ENCODE data around the gene OSGIN1. TPM values are rescaled to one million over a fixed set of nuclear protein-coding genes. Genes with fewer than 3 reads are reported as not detected.
A peak's percentile ranks its signal among the peaks of the same experiment; 100 is the strongest.

Gene OSGIN1, protein sequence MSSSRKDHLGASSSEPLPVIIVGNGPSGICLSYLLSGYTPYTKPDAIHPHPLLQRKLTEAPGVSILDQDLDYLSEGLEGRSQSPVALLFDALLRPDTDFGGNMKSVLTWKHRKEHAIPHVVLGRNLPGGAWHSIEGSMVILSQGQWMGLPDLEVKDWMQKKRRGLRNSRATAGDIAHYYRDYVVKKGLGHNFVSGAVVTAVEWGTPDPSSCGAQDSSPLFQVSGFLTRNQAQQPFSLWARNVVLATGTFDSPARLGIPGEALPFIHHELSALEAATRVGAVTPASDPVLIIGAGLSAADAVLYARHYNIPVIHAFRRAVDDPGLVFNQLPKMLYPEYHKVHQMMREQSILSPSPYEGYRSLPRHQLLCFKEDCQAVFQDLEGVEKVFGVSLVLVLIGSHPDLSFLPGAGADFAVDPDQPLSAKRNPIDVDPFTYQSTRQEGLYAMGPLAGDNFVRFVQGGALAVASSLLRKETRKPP
- 2.3 TPM for polyA plus RNA-seq (2013, experiment 1 of 2; ENCODE audit: insufficient read length)
- polyA plus RNA-seq (2013, experiment 2 of 2; ENCODE audit: insufficient read length): 2.1 TPM

- DNase-seq: peak; percentile 92
Observed at GRCh38 chr16:83952940-83953795, at the start of gene OSGIN1. Gene OSGIN1 (plus strand): TSS chr16:83953240. CDS start chr16:83957672, 4,432 bp downstream.

GRCh38 chr16:83903751-83904150 is 49.3 kb upstream of the OSGIN1 start:
- DNase-seq: no peak

- peak; percentile 12 for DNase-seq
Observed at GRCh38 chr16:83906683-83907082, 46.4 kb upstream of the OSGIN1 start.

DNA sequence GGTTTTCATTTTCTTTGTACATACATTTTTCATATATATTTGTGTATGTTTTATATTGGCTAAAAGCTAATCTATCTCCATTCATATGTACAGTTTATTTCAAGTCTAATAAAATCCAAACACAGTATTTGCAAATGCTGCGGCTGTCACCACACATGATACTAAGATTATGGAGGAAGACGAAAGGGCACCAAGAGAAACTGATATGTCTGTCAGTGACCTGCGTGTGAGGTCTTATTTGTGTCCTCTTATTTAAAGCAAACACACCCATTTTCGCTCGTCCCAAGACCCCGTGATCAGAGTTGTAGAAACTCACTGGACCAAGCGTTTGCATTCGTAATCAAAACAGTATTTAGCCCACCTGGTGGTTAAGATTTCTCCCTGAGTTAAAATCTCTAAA is 45.9 kb upstream of the OSGIN1 start:
- DNase-seq: no peak

- DNase-seq: no peak
Observed at GRCh38 chr16:83907631-83908250, 45.3 kb upstream of the OSGIN1 start.

DNA sequence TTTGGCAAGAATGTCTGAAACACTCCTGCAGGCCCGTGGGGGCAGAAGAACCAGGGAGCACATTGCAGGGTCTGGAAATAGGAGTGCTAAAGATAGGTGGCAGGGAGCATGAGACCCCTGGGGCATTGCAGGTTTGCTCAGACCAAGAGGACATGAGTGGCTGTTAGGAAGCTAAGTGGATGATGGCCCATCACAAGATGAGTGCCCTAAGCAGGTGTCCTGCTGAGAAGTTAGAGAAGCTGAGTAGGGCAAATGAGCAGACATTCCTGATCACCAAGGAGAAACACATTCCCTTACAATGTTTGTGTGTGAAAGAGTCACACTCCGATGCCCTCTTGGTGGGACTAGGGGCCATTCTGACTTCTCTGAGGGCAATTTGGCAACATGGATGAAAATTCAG is 44.2 kb upstream of the OSGIN1 start:
- no peak for DNase-seq

DNA sequence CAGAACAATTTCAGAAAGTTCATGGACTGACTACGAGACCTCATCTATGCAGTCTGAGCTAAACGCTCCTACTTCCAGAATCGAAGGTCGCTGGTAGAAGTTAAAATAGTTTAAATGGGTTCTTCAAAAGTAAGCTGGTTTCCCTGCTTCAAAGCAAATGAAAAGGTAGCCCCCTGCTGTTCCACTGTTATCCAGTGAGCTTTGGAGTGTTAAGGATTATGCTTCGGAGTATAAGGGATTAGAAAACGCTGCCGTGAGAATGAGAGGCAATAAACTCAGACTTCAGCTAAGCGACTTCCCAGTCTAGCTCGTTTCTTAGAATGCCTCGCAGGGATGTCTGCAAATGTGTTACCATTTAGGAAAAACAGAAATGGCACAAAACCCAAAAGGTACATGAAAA is 41.8 kb upstream of the OSGIN1 start:
- no peak for DNase-seq

DNA sequence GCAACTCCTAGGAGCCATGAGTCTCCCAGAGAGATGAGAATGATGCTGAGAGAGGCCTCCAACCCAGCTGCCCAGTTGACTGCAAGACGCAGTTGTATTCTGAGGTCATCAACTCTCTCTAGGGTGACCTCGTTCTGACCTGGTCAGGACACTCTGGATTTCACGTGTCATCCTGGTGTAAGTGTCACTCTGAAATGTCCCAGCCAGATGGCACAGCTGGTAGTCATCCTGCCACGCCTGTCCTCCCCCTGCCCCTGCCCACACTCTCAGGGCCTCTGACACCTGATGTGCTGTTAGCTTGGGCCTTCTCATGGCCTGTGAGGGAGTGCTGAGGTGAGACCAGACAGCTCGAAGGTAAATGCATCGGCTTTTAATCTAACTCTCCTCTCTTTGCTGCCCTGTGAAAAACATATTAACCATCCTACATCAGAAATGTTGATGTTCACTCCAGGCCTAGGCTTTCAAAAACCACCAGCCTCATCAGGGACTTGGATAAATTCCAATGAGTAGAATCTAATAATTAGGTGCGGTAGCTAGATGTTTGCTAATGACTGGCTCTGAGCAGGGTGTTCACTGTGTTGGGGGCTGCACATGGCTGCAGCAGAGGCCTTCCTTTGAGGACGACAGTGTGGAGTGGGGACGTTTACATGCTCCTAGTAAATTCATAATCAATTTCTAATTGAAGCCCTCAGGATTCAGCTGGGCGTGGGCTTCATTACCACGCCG is 40.4 kb upstream of the OSGIN1 start:
- DNase-seq: no peak

- DNase-seq: no peak
Observed at GRCh38 chr16:83913245-83913633, 39.8 kb upstream of the OSGIN1 start.

DNA sequence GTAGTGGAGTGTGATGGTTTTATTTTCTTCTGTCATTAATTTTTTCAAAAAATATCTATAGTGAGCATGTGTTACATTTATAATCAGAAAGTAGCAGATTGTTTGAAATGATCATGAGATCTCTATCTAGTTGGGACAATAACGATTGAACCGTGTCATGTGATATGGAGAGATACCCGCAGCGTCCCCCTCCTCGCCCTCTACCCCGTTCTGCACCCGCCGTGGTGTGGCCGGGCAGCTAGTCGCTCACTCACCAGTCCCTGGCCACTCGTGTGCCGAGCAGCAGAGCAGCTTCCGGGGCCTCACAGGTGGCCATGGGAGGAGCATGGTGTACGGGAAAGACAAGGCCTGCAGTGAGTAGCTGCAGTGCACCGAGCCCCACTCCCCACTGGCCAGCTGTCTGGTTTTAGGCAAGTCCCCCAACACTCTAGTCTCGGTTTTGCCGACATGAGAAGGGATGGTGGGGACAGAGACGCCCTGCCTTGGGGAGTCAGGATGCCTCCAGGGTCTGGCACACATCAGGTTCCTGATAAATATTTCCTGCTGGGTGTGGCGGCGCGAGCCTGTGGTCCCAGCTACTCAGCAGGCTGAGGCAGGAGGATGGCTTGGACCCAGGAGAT is 38.8 kb upstream of the OSGIN1 start:
- no peak for DNase-seq

DNA sequence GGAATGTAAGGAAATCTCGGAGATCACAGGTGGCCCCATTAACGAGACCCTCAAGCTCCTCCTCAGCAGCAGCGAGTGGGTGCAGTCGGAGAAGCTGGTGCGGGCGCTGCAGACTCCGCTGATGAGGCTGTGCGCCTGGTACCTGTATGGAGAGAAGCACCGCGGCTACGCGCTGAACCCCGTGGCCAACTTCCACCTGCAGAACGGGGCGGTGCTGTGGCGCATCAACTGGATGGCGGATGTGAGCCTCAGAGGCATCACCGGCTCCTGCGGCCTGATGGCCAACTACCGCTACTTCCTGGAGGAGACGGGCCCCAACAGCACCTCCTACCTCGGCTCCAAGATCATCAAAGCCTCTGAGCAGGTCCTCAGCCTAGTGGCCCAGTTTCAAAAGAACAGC is 38.0 kb upstream of the OSGIN1 start:
- no peak for DNase-seq

DNA sequence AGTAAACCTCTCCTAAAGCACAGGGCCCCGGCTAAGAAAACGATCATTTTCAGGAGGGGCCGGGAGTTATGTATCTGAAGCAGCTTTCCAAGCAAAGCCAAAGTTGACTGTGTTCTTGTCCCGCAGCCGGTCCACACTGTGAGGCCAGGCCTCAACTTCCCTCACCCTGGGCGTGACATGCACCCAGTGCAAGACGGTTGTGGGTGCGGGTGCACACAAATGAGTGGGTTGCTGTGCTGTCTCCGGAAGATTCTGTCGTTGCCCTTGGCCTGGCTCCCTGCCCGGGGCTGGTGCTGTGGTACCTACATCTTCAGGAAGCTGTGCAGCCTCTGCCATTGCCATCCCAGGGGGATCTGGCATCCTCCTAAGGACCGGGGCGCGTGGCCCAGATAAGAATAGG is 37.5 kb upstream of the OSGIN1 start:
- DNase-seq: no peak

DNA sequence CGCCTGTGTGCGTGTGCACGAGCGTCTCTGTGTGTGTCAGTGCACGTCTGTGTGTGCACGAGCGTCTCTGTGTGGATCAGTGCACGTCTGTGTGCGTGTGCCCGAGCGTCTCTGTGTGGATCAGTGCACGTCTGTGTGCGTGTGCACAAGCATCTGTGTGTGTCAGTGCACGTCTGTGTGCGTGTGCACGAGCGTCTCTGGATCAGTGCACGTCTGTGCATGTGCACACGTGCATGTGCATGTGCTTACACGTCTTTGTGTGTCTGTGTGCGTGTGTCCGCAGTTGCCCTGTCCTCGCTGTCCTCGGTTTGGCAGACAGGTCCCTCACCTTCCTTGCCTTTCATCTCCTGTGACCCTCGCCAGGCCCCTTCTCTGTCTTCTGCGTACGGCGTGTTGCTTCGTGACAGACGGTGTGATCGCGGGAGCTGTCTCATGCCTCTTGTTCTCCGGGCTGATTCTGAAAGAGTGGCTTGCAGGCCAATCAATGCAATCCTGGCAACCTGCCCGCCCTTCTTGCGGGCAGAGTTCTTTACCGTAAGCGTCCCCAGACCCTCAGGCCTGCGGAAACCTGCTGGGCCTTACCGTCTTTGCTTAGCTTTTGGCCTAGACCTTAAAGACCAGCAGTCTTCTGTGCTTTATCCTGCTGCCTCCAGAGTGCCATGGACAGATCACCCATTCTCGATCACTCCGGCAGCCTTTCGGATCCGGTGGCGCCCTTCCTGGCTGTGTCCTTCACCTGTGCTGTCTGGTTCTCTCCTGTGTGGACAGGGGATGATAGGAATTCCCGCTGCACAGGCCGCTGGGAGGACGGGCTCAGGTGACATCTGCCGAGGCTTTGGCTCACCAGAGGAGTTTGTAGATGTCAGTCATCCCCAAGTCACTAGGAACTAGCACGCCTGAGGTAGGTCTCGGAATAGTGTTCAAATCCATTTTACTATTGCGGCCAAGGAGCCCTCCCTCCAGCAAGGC is 35.6 kb upstream of the OSGIN1 start:
- DNase-seq: no peak

DNA sequence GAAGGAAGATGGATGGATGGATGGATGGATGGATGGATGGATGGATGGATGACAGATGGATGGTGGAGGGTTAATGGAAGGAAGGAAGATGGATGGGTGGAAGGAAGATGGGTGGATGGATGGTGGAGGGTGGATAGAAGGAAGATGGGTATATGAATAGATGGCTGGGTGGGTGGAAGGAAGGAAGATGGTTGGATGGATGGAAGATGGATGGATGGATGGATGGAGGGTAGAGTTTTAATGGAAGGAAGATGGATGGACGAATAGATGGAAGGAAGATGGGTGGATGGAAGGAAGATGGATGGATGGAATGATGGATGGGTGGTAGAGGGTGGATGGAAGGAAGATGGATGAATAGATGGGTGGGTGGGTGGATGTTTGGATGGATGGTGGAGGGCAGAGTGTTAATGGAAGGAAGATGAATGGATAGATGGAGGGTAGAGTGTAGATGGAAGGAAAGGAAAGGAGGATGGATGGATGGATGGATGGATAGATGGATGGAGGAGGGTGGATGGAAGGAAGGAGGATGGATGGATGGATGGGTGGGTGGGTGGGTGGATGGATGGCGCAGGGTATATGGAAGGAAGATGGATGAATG is 32.0 kb upstream of the OSGIN1 start:
- DNase-seq: no peak

DNA sequence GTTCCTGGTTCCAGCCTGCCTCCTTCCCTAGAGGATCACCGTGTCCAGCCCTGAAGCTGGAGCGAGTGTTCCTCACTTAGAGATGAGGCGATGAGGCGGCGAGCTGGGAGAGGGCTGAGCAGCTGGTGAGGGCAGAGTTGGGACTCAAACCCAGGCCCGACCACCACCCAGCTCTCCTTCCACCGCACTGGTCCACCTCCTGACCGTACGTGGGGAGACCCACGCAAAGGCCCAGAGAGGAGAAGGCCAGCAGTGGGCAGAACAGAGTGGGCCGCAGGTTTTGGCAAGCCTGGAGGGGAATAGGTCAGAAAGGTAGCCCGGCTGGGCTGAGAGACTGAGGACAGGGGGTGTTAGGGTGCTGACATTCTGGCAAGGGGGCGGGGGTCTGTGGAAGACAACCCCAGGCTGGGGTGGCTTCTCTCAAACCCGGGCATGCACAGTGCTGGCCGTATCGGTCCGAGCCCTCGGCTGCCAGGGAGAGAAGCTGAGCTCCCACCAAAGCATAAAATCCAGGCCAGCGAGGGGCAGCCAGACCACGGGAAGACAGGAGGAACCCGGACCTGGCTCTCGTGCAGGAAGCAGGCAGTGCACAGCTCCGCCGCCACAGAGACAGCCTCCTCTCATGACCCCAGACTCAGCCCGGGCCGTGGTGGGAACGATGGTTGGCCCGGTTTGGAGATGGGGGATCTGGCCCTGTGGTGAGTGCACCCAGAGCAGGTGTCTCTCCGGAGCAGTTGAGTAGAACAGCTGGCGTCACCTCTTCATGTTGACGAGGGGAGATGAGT is 29.3 kb upstream of the OSGIN1 start:
- DNase-seq: no peak

DNA sequence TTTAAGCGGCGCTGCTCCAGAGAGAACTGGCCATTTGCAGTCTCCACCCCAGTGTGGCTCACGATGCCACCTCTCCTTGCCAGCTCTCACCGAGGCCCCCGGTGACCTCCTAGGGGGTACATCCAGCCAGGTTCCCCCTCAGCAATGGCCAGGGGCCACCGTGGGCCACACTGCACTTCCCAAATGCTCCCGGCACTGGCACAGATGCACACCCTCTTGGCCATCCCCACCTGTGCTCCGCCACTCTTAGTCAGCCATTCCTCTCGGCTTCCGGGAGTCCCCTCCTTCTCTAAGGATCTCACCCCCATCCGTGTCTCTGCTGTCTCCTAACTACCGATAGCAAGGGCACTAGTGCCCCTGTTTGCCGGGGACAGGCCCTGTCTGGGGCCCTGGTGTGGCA is 28.4 kb upstream of the OSGIN1 start:
- no peak for DNase-seq

- no peak for DNase-seq
Observed at GRCh38 chr16:83925095-83925905, 27.7 kb upstream of the OSGIN1 start.

- DNase-seq: no peak
Observed at GRCh38 chr16:83925957-83926725, 26.9 kb upstream of the OSGIN1 start.
